Measurements from ENCODE around the gene FAAP20. TPM values are rescaled to one million over a fixed set of nuclear protein-coding genes. Genes with fewer than 3 reads are reported as not detected.

FAAP20 gene
- total and polyA plus RNA-seq, 9 of the 15 experiments (the other 6 are each of a cell fraction or from before 2014, with no cell fraction given), result 0.58 to 143 (median 9.9) TPM

DNA sequence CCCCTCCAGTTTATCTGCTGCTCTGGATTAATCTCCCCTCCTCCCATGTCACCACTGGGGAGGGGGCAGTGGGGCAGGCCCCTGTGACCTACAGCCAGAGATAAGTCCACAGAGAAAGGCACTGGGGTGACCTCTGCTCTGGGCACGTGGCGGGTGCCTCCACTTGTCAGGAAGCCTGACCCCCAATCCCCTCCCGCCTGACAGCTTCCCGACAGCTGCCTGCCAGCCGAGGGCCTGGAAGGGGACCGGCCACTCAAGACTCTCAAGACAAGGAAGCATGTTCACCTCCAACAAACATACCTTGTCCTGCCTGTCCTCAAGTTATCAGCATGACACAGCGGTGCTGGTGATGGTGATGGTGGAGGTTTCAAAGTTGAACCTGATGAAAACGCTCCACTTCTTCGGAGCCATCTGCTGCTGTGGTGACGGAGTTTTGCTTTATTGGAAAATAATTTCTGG is 3.2 kb upstream of the FAAP20 start (continued):
- TF ChIP-seq TSHZ1 (CRISPR knock-in tag; IDR thresholded peaks at IDR 0.05) (no peak), CBFA2T3 (IDR thresholded peaks at IDR 0.05) (peak; percentile 39), NONO (IDR thresholded peaks at IDR 0.05; ENCODE audit: low read depth in 2 of 2, low read length in 1 of 2) (peak in 1 of 2 experiments; percentile 39; a peak in 1 of 4 replicates), FOXM1 (IDR thresholded peaks at IDR 0.05; ENCODE audit: low read depth) (no peak), FOXM1 (CRISPR knock-in tag; IDR thresholded peaks at IDR 0.05; ENCODE audit: low read depth) (0 out of 2 replicates have a peak, but pooled peaks have one; percentile 77), BACH1 (tag; IDR thresholded peaks at IDR 0.05) (no peak), EHMT2 (IDR thresholded peaks at IDR 0.05) (no peak), ZNF436 (CRISPR knock-in tag; IDR thresholded peaks at IDR 0.05) (no peak), POLR2H (tag; IDR thresholded peaks at IDR 0.05; ENCODE audit: low read depth) (no peak)
- TF ChIP-seq, protein P1, sequence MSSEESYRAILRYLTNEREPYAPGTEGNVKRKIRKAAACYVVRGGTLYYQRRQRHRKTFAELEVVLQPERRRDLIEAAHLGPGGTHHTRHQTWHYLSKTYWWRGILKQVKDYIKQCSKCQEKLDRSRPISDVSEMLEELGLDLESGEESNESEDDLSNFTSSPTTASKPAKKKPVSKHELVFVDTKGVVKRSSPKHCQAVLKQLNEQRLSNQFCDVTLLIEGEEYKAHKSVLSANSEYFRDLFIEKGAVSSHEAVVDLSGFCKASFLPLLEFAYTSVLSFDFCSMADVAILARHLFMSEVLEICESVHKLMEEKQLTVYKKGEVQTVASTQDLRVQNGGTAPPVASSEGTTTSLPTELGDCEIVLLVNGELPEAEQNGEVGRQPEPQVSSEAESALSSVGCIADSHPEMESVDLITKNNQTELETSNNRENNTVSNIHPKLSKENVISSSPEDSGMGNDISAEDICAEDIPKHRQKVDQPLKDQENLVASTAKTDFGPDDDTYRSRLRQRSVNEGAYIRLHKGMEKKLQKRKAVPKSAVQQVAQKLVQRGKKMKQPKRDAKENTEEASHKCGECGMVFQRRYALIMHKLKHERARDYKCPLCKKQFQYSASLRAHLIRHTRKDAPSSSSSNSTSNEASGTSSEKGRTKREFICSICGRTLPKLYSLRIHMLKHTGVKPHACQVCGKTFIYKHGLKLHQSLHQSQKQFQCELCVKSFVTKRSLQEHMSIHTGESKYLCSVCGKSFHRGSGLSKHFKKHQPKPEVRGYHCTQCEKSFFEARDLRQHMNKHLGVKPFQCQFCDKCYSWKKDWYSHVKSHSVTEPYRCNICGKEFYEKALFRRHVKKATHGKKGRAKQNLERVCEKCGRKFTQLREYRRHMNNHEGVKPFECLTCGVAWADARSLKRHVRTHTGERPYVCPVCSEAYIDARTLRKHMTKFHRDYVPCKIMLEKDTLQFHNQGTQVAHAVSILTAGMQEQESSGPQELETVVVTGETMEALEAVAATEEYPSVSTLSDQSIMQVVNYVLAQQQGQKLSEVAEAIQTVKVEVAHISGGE (CRISPR knock-in tag; IDR thresholded peaks at IDR 0.05), result no peak
- TF ChIP-seq, protein P2, sequence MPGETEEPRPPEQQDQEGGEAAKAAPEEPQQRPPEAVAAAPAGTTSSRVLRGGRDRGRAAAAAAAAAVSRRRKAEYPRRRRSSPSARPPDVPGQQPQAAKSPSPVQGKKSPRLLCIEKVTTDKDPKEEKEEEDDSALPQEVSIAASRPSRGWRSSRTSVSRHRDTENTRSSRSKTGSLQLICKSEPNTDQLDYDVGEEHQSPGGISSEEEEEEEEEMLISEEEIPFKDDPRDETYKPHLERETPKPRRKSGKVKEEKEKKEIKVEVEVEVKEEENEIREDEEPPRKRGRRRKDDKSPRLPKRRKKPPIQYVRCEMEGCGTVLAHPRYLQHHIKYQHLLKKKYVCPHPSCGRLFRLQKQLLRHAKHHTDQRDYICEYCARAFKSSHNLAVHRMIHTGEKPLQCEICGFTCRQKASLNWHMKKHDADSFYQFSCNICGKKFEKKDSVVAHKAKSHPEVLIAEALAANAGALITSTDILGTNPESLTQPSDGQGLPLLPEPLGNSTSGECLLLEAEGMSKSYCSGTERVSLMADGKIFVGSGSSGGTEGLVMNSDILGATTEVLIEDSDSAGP (CRISPR knock-in tag; IDR thresholded peaks at IDR 0.05), result no peak
